Neural progenitor cell (in vitro differentiated cells): ENCODE measurements around the gene IQGAP2.
"Not testable (repeated sequence)": the region's sequence is repeated elsewhere in the genome, so short reads cannot be mapped to it uniquely, and the experiment has no call there.

ENCODE experiments used
- CTCF ChIP-seq: fragments of 200-600 bp; sonication (generic); IDR thresholded peaks from 2 replicates; pipeline ENCODE4 v1.5.1; 2017; ENCODE audit warnings: antibody characterized with exemption, mild to moderate bottlenecking
- EZH2 ChIP-seq: fragments of 200-600 bp; sonication (generic); IDR thresholded peaks from 2 replicates; pipeline ENCODE4 v1.6.1; 2017; ENCODE audit warnings: antibody characterized with exemption, mild to moderate bottlenecking, moderate library complexity
- EZH2phosphoT487 ChIP-seq: fragments of 200-600 bp; sonication (generic); IDR thresholded peaks from 2 replicates; pipeline ENCODE4 v1.6.1; 2017; ENCODE audit warnings: antibody characterized with exemption

DNA sequence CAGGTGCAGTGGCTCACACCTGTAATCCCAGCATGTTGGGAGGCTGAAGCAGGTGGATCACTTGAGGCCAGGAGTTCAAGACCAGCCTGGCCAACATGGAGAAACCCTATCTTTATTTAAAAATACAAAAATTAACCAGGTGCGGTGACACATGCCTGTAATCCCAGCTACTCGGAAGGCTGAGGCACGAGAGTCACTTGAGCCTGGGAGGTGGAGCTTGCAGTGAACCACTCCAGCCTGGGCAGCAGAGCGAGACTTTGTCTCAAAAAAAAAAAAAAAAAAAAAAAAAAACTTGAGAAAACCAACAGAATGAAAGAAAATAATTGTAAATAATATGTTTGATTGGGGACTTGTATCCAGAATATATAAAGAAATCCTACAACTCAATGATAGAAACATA is 277.7 kb downstream of the IQGAP2 start:
- not testable (repeated sequence) for TF ChIP-seq EZH2phosphoT487, CTCF, EZH2
